HG03097 (cell line): ENCODE results near the gene PFN2.
"Not testable (repeated sequence)": the region's sequence is repeated elsewhere in the genome, so short reads cannot be mapped to it uniquely, and the experiment has no call there.

Experiments used
- ATAC-seq: cut with Tn5 transposase; IDR thresholded peaks from one replicate; pipeline ENCODE4 v1.9.1; 2021; ENCODE audit not compliant: unreplicated experiment, low FRiP score

PFN2 gene

GRCh38 chr3:149969110-149969939 lies 1.4 kb downstream of the PFN2 start:
- no peak for ATAC-seq

- ATAC-seq, result no peak
Measured at GRCh38 chr3:149968216-149968615, 2.5 kb downstream of the PFN2 start.

GRCh38 chr3:149967086-149967685 lies 3.5 kb downstream of the PFN2 start:
- no peak for ATAC-seq

GRCh38 chr3:149965278-149965677 lies 5.4 kb downstream of the PFN2 start:
- ATAC-seq, result no peak

GRCh38 chr3:149964291-149964690 lies 6.4 kb downstream of the PFN2 start:
- no peak for ATAC-seq

GRCh38 chr3:149963485-149963884 lies 7.2 kb downstream of the PFN2 start:
- no peak for ATAC-seq

GRCh38 chr3:149959443-149959842 lies 11.3 kb downstream of the PFN2 start:
- no peak for ATAC-seq

- no peak for ATAC-seq
Measured at GRCh38 chr3:149958171-149958796, 12.4 kb downstream of the PFN2 start.

GRCh38 chr3:149957361-149958125 lies 13.2 kb downstream of the PFN2 start:
- no peak for ATAC-seq

GRCh38 chr3:149955449-149955848 lies 15.2 kb downstream of the PFN2 start:
- ATAC-seq, result no peak

- no peak for ATAC-seq
Measured at GRCh38 chr3:149954812-149955211, 15.9 kb downstream of the PFN2 start.

GRCh38 chr3:149949181-149949580 lies 21.5 kb downstream of the PFN2 start:
- no peak for ATAC-seq

- ATAC-seq, result no peak
Measured at GRCh38 chr3:149947231-149947630, 23.5 kb downstream of the PFN2 start.

- not testable (repeated sequence) for ATAC-seq
Measured at GRCh38 chr3:149943966-149944365, 26.7 kb downstream of the PFN2 start.

- no peak for ATAC-seq
Measured at GRCh38 chr3:149942409-149942808, 28.3 kb downstream of the PFN2 start.

GRCh38 chr3:149941946-149942345 lies 28.7 kb downstream of the PFN2 start:
- ATAC-seq, result no peak

GRCh38 chr3:149941186-149941585 lies 29.5 kb downstream of the PFN2 start:
- ATAC-seq, result no peak

- ATAC-seq, result not testable (repeated sequence)
Measured at GRCh38 chr3:149938392-149939055, 32.2 kb downstream of the PFN2 start.

GRCh38 chr3:149936812-149937230 lies 33.9 kb downstream of the PFN2 start:
- no peak for ATAC-seq

GRCh38 chr3:149934524-149934923 lies 36.2 kb downstream of the PFN2 start:
- ATAC-seq, result no peak
